ENCODE results near the gene EYS.

Gene EYS

GRCh38 chr6:64334636-64335035 is 1372.4 kb downstream of the EYS start:
- H3K4me3 ChIP-seq (ENCODE audit: control insufficient read depth, low read depth, low read length), result no peak overlapping the region
- peak; percentile 20 for DNase-seq (ENCODE audit: low read depth)
- TF ChIP-seq CTCF (conservative IDR thresholded peaks at IDR 0.05; ENCODE audit: control insufficient read depth, insufficient read depth, low read depth, low read length), result no peak

- no peak overlapping the region for H3K4me3 ChIP-seq (ENCODE audit: control insufficient read depth, low read depth, low read length)
- peak; percentile 67 for TF ChIP-seq CTCF (conservative IDR thresholded peaks at IDR 0.05; ENCODE audit: control insufficient read depth, insufficient read depth, low read depth, low read length)
- DNase-seq (ENCODE audit: low read depth), result peak; percentile 60
These were observed 1376.2 kb downstream of the EYS start for GRCh38 chr6:64330694-64331307.

DNA sequence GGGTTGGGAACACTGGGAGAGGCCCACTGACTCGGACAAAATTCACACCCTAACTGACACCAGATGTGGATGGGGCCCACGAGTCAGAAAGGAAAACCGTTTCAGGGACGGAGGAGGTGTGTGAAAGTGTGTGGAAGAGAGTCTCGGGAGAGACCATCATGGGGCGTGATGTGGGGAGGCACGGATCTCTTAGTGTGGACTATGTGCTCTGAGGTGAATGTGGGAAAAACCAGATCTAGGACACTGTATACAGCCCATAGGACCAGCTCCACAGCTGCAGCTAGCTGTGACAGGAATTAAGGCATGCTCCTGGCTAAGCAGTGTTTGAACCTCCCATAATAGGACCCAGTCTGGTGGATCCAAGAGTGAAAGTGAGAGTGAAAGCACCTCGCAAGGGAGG is 1380.1 kb downstream of the EYS start:
- H3K4me3 ChIP-seq (ENCODE audit: control insufficient read depth, low read depth, low read length), result no peak overlapping the region
- DNase-seq (ENCODE audit: low read depth), result no peak
- no peak for TF ChIP-seq CTCF (conservative IDR thresholded peaks at IDR 0.05; ENCODE audit: control insufficient read depth, insufficient read depth, low read depth, low read length)

GRCh38 chr6:64325093-64325492 is 1381.9 kb downstream of the EYS start:
- no peak for TF ChIP-seq CTCF (conservative IDR thresholded peaks at IDR 0.05; ENCODE audit: control insufficient read depth, insufficient read depth, low read depth, low read length)
- DNase-seq (ENCODE audit: low read depth), result no peak
- no peak overlapping the region for H3K4me3 ChIP-seq (ENCODE audit: control insufficient read depth, low read depth, low read length)

GRCh38 chr6:64310214-64310613 is 1396.8 kb downstream of the EYS start:
- DNase-seq (ENCODE audit: low read depth), result no peak
- TF ChIP-seq CTCF (conservative IDR thresholded peaks at IDR 0.05; ENCODE audit: control insufficient read depth, insufficient read depth, low read depth, low read length), result no peak
- H3K4me3 ChIP-seq (ENCODE audit: control insufficient read depth, low read depth, low read length), result no peak overlapping the region

DNA sequence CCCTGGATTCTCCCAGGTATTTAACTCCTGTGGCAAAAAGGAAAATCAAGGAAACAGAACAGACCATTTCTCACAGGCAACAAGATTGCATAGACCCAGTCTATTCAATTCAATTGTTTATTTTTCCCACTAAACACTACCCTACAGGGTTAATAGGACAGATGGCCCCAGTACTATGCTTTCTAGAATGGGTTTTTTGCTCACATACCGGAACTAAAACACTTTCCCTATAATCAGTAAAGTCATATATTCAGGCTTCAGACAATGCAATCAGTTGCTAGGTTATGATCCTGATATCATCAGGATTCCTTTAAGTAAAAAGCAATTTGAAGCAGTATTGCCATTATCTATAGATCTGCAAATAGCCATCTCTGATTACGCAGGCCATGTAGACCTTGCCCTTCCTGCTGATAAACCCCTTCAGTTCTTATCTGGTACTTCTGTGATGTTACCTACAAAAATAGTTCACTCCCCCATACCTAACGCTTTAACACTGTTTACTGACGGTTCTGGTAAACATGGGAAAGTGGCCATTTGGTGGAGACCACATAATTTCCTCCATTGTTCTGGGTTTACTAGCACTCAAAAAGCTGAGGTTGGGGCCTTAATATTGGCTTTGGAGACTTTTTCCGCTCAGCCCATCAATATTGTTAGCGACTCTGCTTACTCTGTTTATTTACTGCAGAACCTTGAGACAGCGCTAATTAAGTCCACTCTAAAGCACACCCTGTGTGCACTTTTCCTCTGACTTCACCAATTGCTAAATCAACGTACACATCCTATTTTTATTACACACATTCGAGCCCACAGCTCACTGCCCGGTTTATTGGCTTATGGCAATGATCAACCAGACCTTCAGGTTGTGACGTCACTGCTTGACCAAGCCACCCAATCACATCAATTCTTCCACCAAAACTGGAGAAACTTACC is 1405.5 kb downstream of the EYS start:
- TF ChIP-seq CTCF (conservative IDR thresholded peaks at IDR 0.05; ENCODE audit: control insufficient read depth, insufficient read depth, low read depth, low read length), result no peak
- DNase-seq (ENCODE audit: low read depth), result no peak
- H3K4me3 ChIP-seq (ENCODE audit: control insufficient read depth, low read depth, low read length), result no peak overlapping the region

Measured in fibroblast of mammary gland (primary cell).